GM21381 (cell line): ENCODE results near the gene WNT5A.

Experiments
- ATAC-seq: cut with Tn5 transposase; IDR thresholded peaks from one replicate; pipeline ENCODE4 v1.9.1; 2021; ENCODE audit warnings: mild to moderate bottlenecking, moderate library complexity; ENCODE audit not compliant: unreplicated experiment

The WNT5A gene

DNA sequence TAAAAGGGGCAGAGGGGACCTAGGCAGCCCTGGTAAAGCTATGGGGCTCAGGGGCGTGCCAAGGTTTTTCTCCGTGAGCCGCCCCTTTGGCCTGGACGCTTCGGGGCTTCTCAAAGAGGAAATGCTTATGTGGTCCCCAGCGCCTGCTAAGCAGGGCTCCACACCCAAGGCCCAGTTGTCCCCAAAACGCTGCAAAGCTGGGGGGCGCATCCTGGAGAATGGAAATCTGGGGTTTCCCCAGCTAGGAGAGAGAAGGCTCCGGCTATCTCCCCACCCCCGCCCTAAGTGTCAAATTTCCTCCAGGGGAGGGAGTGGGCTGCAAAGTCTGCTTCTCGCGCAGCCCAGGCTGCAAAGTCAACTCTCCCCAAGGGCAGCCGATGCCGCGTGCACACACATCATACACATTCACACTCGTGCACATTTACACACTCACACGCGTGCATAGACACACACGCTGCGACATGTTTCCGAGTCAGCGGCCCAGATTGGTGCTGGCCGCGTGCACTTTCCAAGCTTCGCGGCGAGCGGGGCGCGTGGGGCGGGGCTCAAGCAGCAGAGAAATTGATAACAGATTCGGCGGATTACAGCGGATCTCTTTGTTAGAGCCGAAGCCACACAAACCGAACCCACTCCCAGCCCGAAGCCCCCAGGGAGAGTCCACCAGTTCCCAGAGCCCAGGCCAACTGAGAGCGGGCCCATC, 4.5 kb downstream of the WNT5A start:
- no peak for ATAC-seq

GRCh38 chr3:55481744-55482495, 5.2 kb downstream of the WNT5A start:
- no peak for ATAC-seq

- no peak for ATAC-seq
Measured at GRCh38 chr3:55480911-55481743, 6.0 kb downstream of the WNT5A start.

GRCh38 chr3:55477306-55478303, 9.5 kb downstream of the WNT5A start:
- no peak for ATAC-seq

GRCh38 chr3:55476515-55476914, 10.6 kb downstream of the WNT5A start:
- no peak for ATAC-seq

- ATAC-seq: no peak
Measured at GRCh38 chr3:55474213-55474632, 12.9 kb downstream of the WNT5A start.

- ATAC-seq: no peak
Measured at GRCh38 chr3:55473788-55474187, 13.3 kb downstream of the WNT5A start.

GRCh38 chr3:55471522-55472280, 15.4 kb downstream of the WNT5A start:
- no peak for ATAC-seq

DNA sequence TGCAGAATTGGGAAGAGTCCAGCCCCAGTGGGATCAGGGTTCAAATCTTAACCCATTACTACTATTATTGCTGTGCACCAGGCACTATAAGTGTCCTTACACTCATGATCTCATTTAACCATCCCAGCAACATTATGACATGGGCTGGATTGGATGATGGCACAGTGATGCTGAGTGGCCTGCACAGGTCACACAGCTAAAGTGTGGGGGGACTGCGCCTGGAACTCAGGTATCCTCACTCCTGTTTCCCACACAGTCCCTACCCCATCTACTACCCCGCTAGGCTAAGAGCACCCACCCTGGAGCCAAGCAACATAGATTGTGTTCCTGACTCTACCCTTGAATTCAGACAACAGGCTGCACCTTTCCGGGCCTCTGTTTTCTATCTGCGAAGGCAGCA, 16.0 kb downstream of the WNT5A start:
- ATAC-seq: no peak

- no peak for ATAC-seq
Measured at GRCh38 chr3:55469957-55470526, 17.1 kb downstream of the WNT5A start.

DNA sequence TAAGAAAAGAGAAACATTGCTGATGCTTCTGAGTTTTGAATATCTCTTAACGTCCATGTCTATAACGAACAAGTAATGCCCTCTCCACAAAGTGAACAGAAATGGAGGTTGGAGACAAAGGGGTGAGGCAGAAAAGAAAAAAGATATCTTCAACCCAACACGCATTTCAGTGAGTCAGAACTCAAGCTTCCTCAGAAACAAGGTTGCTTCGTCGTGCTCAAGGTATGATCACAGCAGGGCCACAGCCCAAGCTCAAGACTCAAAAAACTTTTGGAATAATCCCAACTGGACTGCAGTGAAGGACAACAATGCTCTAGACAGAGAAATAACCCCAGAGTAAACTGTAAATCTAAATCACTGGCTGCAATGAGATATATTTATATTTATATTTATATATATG, 18.9 kb downstream of the WNT5A start:
- ATAC-seq: no peak

GRCh38 chr3:55467099-55467498, 20.0 kb downstream of the WNT5A start:
- ATAC-seq: no peak

DNA sequence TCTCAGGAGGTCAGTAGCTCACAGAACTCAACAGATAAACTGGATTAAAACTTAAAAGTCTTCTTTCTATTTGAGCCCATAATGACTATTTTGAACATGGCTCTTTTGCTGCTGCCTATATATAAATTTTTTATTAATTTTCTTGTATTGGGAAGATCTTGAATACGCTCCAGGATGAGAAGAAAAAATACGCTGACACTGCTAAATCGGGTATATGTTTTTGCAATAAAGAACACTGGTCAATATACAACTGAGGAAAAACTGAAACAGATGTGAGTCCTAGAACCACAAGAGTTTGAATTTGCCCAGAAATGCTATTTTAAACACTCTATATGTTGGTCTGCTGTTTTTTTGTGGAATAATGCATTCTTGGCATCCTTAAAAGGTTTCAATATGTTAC, 20.6 kb downstream of the WNT5A start:
- no peak for ATAC-seq

- no peak for ATAC-seq
Measured at GRCh38 chr3:55461896-55462295, 25.2 kb downstream of the WNT5A start.

- ATAC-seq: no peak
Measured at GRCh38 chr3:55459838-55460237, 27.3 kb downstream of the WNT5A start.

GRCh38 chr3:55458181-55458790, 28.8 kb downstream of the WNT5A start:
- no peak for ATAC-seq

DNA sequence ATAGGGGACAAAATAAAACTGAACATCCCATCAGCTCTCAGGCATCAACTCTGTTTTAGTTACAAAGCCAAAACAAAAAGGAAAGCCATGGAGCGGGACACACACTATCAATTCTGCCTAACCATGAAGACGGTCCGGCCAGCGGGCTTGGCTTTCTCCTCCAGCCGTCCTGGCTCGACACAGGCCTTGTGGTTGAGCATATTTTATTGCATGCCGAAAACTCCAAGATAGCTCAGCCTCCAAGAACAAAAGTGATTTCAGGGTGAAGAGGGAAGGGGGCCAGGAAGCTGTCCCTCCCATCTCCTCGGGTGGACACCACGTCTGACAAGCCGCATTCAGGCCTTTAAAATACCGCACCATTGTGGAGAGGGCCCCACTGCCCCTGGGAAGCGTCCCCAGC, 31.2 kb downstream of the WNT5A start:
- ATAC-seq: no peak

DNA sequence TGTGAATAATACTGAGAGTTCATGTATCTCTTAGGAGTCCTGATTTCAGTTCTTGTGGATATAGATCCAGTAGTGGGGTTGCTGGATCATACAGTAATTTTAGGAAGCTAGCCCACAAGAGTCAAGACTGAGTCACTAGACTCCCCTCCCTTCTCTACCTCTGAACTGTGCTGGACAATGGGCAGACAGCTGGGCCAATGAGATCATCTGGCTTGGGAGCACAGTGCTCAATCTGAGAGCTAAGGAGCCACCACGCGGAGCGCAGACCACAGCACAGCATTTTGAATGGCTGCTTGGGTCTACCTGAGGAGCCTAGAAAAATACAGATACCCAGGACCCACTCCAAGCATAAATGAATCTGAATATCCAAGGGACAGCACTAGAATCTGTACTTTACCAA, 32.5 kb downstream of the WNT5A start:
- ATAC-seq: no peak
